Adrenal gland (tissue), 12 donors: ENCODE measurements around the gene CCDC146. TPM values are rescaled to one million over a fixed set of nuclear protein-coding genes. Genes with fewer than 3 reads are reported as not detected.

ENCODE experiments used
- DNase-seq, 7 donors: peaks; one replicate each; pipeline ENCODE4 v3.0.0-alpha.2; 2019 to 2020
- H3K27ac ChIP-seq, 5 donors: fragments of 200-600 bp; sonication (generic) in 4 of 5; 1 replicate in 3 of 5; 2 replicates in 2 of 5; pipeline versions ENCODE4 v1.5.1 to v1.8.0; 2016 to 2020; ENCODE audit warnings: mild to moderate bottlenecking in 1 of 5
- H3K27me3 ChIP-seq: fragments of 200-600 bp; 2 replicates; pipeline ENCODE4 v1.8.0; 2021
- H3K36me3 ChIP-seq, 2 donors: fragments of 200-600 bp; replicated peaks in 1 of 2; 1 replicate in 1 of 2; 2 replicates in 1 of 2; pipeline versions ENCODE4 v1.5.1 to v1.8.0; 2018 to 2022
- H3K4me1 ChIP-seq, 2 donors: fragments of 200-600 bp; replicated peaks in 1 of 2; 1 replicate in 1 of 2; 2 replicates in 1 of 2; pipeline versions ENCODE4 v1.5.1 to v1.8.0; 2018 to 2021
- H3K4me3 ChIP-seq, 4 donors: fragments of 200-600 bp; sonication (generic) in 3 of 4; one replicate each; pipeline ENCODE4 v1.5.1; 2016 to 2018
- H3K9me3 ChIP-seq, 3 donors: fragments of 200-600 bp; sonication (generic) in 1 of 3; replicated peaks in 1 of 3; 1 replicate in 2 of 3; 2 replicates in 1 of 3; pipeline versions ENCODE4 v1.5.1 to v1.8.0; 2016 to 2021
- POLR2A ChIP-seq, 2 donors: fragments of 450-650 bp; IDR thresholded peaks; one replicate each; pipeline ENCODE4 v1.6.1; 2017; ENCODE audit warnings: antibody characterized with exemption in 2 of 2, mild to moderate bottlenecking in 2 of 2, moderate library complexity in 1 of 2
- WGBS, 4 donors: extraction: QIAGEN DNeasy Blood & Tissue Kit in 2 of 4; methylation state at CpG; one replicate each; pipeline versions ENCODE4 v1.1.5 to v1.1.7; 2013 to 2017; 5-methylcytosine and 5-hydroxymethylcytosine counted together
- intact Hi-C, 2 donors: fragments of 100-400 bp; cut with DNase I; formaldehyde crosslinking; loops; one replicate each; pipeline versions ENCODE4 v1.14.1 to v1.15.0; 2022 to 2023
- polyA plus RNA-seq, 3 donors: library from polyadenylated mRNA; stranded (reverse); fragments of 200-250 nt in 2 of 3; fragments of 350-450 nt in 1 of 3; fragmentation: Illumina TruSeq in 1 of 3; extraction: RNeasy Lipid Tissue Mini Kit (QIAGEN cat#74804) in 1 of 3; gene quantifications; one replicate each; pipeline ENCODE4 v1.2.3, GENCODE V29; 2013 to 2014
- total RNA-seq, 9 donors: library from RNA; depleted of rRNA in 4 of 9; stranded (reverse); fragments of >200 nt in 4 of 9; fragments of 120-200 nt in 1 of 9; fragmentation: NEBNext Ultra II Directional in 1 of 9; extraction: Animal tissue kit (Norgen Biotek cat#: 25700) in 1 of 9; gene quantifications; one replicate each; pipeline versions ENCODE4 v1.1.0 to v1.2.4, GENCODE V29; 2013 to 2023
- TF ChIP-seq, protein P1 (sequence below), 6 experiments: fragments of 450-650 bp in 4 of 6; fragments of 200-600 bp in 2 of 6; sonication (generic) in 1 of 6; IDR thresholded peaks; 1 replicate in 5 of 6; 2 replicates in 1 of 6; pipeline versions ENCODE4 v1.5.1 to v1.8.0; 2016 to 2021; ENCODE audit warnings: antibody characterized with exemption in 6 of 6, mild to moderate bottlenecking in 2 of 6, moderate library complexity in 1 of 6
- donor health status: healthy with polysubstance abuse.
- donor health status: Bipolar disorder and iron deficiency.
- donor health status: DM: yes; HTN: yes; CAD: no.
- donor health status: DM: no; HTN: no; CAD: no.
- donor health status: DM: no; HTN: no; CAD: no.
- donor health status: DM: yes; HTN: yes; CAD: no.

Gene CCDC146
- total and polyA plus RNA-seq, 12 donors = 0.79 to 8.7 (median 5.1) TPM

DNA sequence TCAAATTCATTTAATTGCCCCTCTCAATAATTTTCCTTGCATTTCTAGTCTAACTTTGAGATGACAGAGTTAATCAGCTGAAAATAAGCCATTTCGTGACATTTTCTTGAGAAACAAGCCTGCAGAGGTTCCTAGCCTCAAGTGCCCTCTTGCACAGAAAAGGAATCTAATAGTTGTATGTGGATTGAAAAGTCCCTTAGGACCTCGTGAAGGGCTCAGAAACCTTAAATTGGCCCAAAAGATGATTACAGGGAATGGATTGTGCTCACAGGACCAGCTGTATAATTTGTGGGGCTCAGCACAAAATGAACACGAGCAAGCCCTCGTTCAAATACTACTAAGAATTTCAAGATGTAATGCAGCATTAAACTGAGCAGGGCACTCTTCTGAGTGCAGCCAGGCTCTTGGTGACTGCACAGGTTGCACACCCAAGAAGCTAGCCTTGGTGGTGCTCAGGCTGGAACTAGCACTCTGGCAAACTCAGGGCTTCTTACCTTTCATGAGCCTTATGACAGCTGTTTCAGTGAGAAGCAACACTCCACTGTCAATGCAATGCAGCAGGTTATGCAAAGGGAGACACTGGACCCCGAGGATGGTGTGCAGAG is 191.6 kb downstream of the CCDC146 start:
- intact Hi-C loops = no loop called here
- H3K27me3 ChIP-seq = no peaks in the 10 kb centered on the region
- no peak overlapping the region for H3K27ac ChIP-seq
- no peak for DNase-seq
- peaks cover 0 to 5% of the 10 kb centered on the region in 2 donors for H3K36me3 ChIP-seq
- WGBS, 4 donors = 76 to 89% (median 85%) methylated on average over 5 of the region's 5 CpGs
- TF ChIP-seq, protein P1, sequence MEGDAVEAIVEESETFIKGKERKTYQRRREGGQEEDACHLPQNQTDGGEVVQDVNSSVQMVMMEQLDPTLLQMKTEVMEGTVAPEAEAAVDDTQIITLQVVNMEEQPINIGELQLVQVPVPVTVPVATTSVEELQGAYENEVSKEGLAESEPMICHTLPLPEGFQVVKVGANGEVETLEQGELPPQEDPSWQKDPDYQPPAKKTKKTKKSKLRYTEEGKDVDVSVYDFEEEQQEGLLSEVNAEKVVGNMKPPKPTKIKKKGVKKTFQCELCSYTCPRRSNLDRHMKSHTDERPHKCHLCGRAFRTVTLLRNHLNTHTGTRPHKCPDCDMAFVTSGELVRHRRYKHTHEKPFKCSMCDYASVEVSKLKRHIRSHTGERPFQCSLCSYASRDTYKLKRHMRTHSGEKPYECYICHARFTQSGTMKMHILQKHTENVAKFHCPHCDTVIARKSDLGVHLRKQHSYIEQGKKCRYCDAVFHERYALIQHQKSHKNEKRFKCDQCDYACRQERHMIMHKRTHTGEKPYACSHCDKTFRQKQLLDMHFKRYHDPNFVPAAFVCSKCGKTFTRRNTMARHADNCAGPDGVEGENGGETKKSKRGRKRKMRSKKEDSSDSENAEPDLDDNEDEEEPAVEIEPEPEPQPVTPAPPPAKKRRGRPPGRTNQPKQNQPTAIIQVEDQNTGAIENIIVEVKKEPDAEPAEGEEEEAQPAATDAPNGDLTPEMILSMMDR (IDR thresholded peaks at IDR 0.05) = no peak
- no peak for TF ChIP-seq POLR2A (IDR thresholded peaks at IDR 0.05)
- no peaks in the 10 kb centered on the region for H3K9me3 ChIP-seq
- no peak overlapping the region for H3K4me3 ChIP-seq
- no peaks in the 10 kb centered on the region for H3K4me1 ChIP-seq

- WGBS, 4 donors = 87 to 95% (median 92%) methylated on average over 3 of the region's 3 CpGs
- TF ChIP-seq, protein P1 (IDR thresholded peaks at IDR 0.05) = no peak
- no peak for TF ChIP-seq POLR2A (IDR thresholded peaks at IDR 0.05)
- no peaks in the 10 kb centered on the region for H3K9me3 ChIP-seq
- no peaks in the 10 kb centered on the region for H3K4me1 ChIP-seq
- no peak for DNase-seq
- peaks cover 0 to 5% of the 10 kb centered on the region in 2 donors for H3K36me3 ChIP-seq
- no peak overlapping the region for H3K4me3 ChIP-seq
- no peaks in the 10 kb centered on the region for H3K27me3 ChIP-seq
- no peak overlapping the region for H3K27ac ChIP-seq
- intact Hi-C loops = no loop called here
Measured at GRCh38 chr7:77315182-77315591, 192.8 kb downstream of the CCDC146 start.

GRCh38 chr7:77316219-77316978 is 194.0 kb downstream of the CCDC146 start:
- 63 to 76% (median 70%) methylated on average over 2 of the region's 2 CpGs for WGBS, 4 donors
- intact Hi-C loops = no loop called here
- DNase-seq = no peak
- Histone ChIP-seq H3K36me3 (peaks cover 0 to 9% of the 10 kb centered on the region in 2 donors), H3K27me3 (no peaks in the 10 kb centered on the region), H3K4me1 (no peaks in the 10 kb centered on the region), H3K9me3 (no peaks in the 10 kb centered on the region), H3K4me3 (no peak overlapping the region), H3K27ac (no peak overlapping the region)
- TF ChIP-seq, protein P1 (IDR thresholded peaks at IDR 0.05) = no peak
- no peak for TF ChIP-seq POLR2A (IDR thresholded peaks at IDR 0.05)

GRCh38 chr7:77318019-77318418 is 195.6 kb downstream of the CCDC146 start:
- TF ChIP-seq, protein P1 (IDR thresholded peaks at IDR 0.05) = no peak
- TF ChIP-seq POLR2A (IDR thresholded peaks at IDR 0.05) = no peak
- no peaks in the 10 kb centered on the region for H3K9me3 ChIP-seq
- no peak overlapping the region for H3K27ac ChIP-seq
- H3K4me3 ChIP-seq = no peak overlapping the region
- H3K36me3 ChIP-seq = peaks cover 0 to 9% of the 10 kb centered on the region in 2 donors
- no peaks in the 10 kb centered on the region for H3K4me1 ChIP-seq
- intact Hi-C loops = no loop called here
- no peaks in the 10 kb centered on the region for H3K27me3 ChIP-seq
- no peak for DNase-seq
- WGBS, 4 donors = 55 to 100% (median 97%) methylated on average over 1 of the region's 1 CpG
